CD14-positive monocyte (primary cell): ENCODE measurements around the gene APBA2. TPM values are rescaled to one million over a fixed set of nuclear protein-coding genes. Genes with fewer than 3 reads are reported as not detected.

Experiments
- DNase-seq, 3 donors: peaks; one replicate each; pipeline ENCODE4 v3.0.0-alpha.2; 2011 to 2022
- H2AFZ ChIP-seq: 2 replicates; pipeline ENCODE4 v1.6.0; 2012; ENCODE audit warnings: mild to moderate bottlenecking, low read depth, low read length, inconsistent platforms; ENCODE audit not compliant: insufficient read depth, poor library complexity, severe bottlenecking
- H3K27ac ChIP-seq, 2 donors: 1 replicate in 1 of 2; 2 replicates in 1 of 2; pipeline ENCODE4 v1.5.1; 2012 to 2013; ENCODE audit warnings: low read length in 2 of 2, control low read depth in 1 of 2, inconsistent platforms in 1 of 2, low read depth in 1 of 2, mild to moderate bottlenecking in 1 of 2
- H3K27me3 ChIP-seq, 2 donors: one replicate each; pipeline versions ENCODE4 v1.6.0 to v1.6.1; 2011 to 2013; ENCODE audit warnings: low read length in 2 of 2; ENCODE audit not compliant: control insufficient read depth in 2 of 2, insufficient read depth in 2 of 2
- H3K36me3 ChIP-seq, 2 donors: replicated peaks in 1 of 2; 1 replicate in 1 of 2; 2 replicates in 1 of 2; pipeline versions ENCODE4 v1.5.1 to v1.6.1; 2012 to 2013; ENCODE audit warnings: low read length in 2 of 2, control low read depth in 1 of 2, inconsistent platforms in 1 of 2, mild to moderate bottlenecking in 1 of 2; ENCODE audit not compliant: insufficient read depth in 2 of 2, control insufficient read depth in 1 of 2
- H3K4me1 ChIP-seq, 2 donors: 1 replicate in 1 of 2; 2 replicates in 1 of 2; pipeline versions ENCODE4 v1.5.1 to v1.6.1; 2012 to 2013; ENCODE audit warnings: low read length in 2 of 2, control low read depth in 1 of 2, inconsistent platforms in 1 of 2, mild to moderate bottlenecking in 1 of 2, moderate library complexity in 1 of 2; ENCODE audit not compliant: insufficient read depth in 2 of 2, control insufficient read depth in 1 of 2
- H3K4me2 ChIP-seq: replicated peaks from 2 replicates; pipeline ENCODE3; 2012; ENCODE audit warnings: low read length, moderate library complexity, mild to moderate bottlenecking; ENCODE audit not compliant: poor library complexity, severe bottlenecking; ENCODE audit errors: extremely low read depth
- H3K4me3 ChIP-seq, 3 experiments: fragments of 200-600 bp in 1 of 3; sonication (generic) in 1 of 3; replicated peaks in 1 of 3; 1 replicate in 2 of 3; 2 replicates in 1 of 3; pipeline ENCODE4 v1.5.1; 2011 to 2013; ENCODE audit warnings: low read length in 3 of 3, mild to moderate bottlenecking in 3 of 3, control low read depth in 2 of 3, low read depth in 2 of 3, inconsistent platforms in 1 of 3, moderate library complexity in 1 of 3
- H3K79me2 ChIP-seq: 2 replicates; pipeline ENCODE4 v1.6.0; 2012; ENCODE audit warnings: mild to moderate bottlenecking, control low read depth, inconsistent platforms, low read length, moderate library complexity; ENCODE audit not compliant: insufficient read depth
- H3K9ac ChIP-seq: 2 replicates; pipeline ENCODE4 v1.6.0; 2017; ENCODE audit warnings: low read length, mild to moderate bottlenecking; ENCODE audit not compliant: insufficient read depth, poor library complexity, severe bottlenecking
- H3K9me3 ChIP-seq, 2 donors: replicated peaks in 1 of 2; 1 replicate in 1 of 2; 2 replicates in 1 of 2; pipeline versions ENCODE4 v1.5.1 to v1.6.1; 2012 to 2013; ENCODE audit warnings: low read length in 2 of 2, control low read depth in 1 of 2; ENCODE audit not compliant: control insufficient read depth in 1 of 2, insufficient read depth in 1 of 2
- H4K20me1 ChIP-seq: 2 replicates; pipeline ENCODE4 v1.6.0; 2012; ENCODE audit warnings: mild to moderate bottlenecking, low read length, control low read depth, moderate library complexity; ENCODE audit not compliant: insufficient read depth
- H3K27ac Mint-ChIP-seq, 7 donors: one replicate each; pipeline ENCODE4 v1.8.0; 2020; ENCODE audit warnings: mild to moderate bottlenecking in 7 of 7, mixed read lengths in 7 of 7, moderate library complexity in 6 of 7, inconsistent platforms in 2 of 7
- H3K27me3 Mint-ChIP-seq, 3 donors: one replicate each; pipeline ENCODE4 v1.8.0; 2021 to 2022; ENCODE audit warnings: low read depth in 3 of 3, mild to moderate bottlenecking in 3 of 3, mixed read lengths in 3 of 3, moderate library complexity in 3 of 3, inconsistent platforms in 1 of 3
- H3K36me3 Mint-ChIP-seq, 2 donors: one replicate each; pipeline ENCODE4 v1.8.0; 2020; ENCODE audit warnings: mixed read lengths in 2 of 2, inconsistent platforms in 1 of 2, mild to moderate bottlenecking in 1 of 2
- H3K4me1 Mint-ChIP-seq: one replicate; pipeline ENCODE4 v1.8.0; 2020; ENCODE audit warnings: mild to moderate bottlenecking, mixed read lengths
- H3K4me3 Mint-ChIP-seq, 2 donors: one replicate each; pipeline ENCODE4 v1.8.0; 2020; ENCODE audit warnings: mild to moderate bottlenecking in 2 of 2, mixed read lengths in 2 of 2, moderate library complexity in 1 of 2
- H3K9me3 Mint-ChIP-seq, 7 donors: one replicate each; pipeline ENCODE4 v1.8.0; 2020 to 2022; ENCODE audit warnings: mixed read lengths in 7 of 7, mild to moderate bottlenecking in 6 of 7, moderate library complexity in 6 of 7, inconsistent platforms in 2 of 7
- WGBS: methylation state at CpG from one replicate; pipeline ENCODE4 v1.1.5; 2013; ENCODE audit warnings: missing lambda C conversion rate; ENCODE audit not compliant: insufficient coverage; 5-methylcytosine and 5-hydroxymethylcytosine counted together
- intact Hi-C, 2 donors: fragments of 100-400 bp; cut with micrococcal nuclease; formaldehyde crosslinking; loops; one replicate each; pipeline versions ENCODE4 v1.15.0 to v1.15.1; 2023
- polyA plus RNA-seq, 3 donors: library from polyadenylated mRNA; depleted of rRNA in 1 of 3; unstranded in 2 of 3; stranded (reverse) in 1 of 3; fragments of 300-500 nt in 2 of 3; fragments of >200 nt in 1 of 3; fragmentation: Illumina TruSeq in 2 of 3; gene quantifications; 1 replicate in 2 of 3; 2 replicates in 1 of 3; pipeline ENCODE4 v1.2.3, GENCODE V29; 2012 to 2021
- TF ChIP-seq, protein P1 (sequence below): fragments of 200-600 bp; IDR thresholded peaks from one replicate; pipeline ENCODE4 v1.8.0; 2022; ENCODE audit warnings: antibody characterized with exemption, mild to moderate bottlenecking

Gene APBA2
- polyA plus RNA-seq, 3 donors = 0.30 TPM; not detected in 2

DNA sequence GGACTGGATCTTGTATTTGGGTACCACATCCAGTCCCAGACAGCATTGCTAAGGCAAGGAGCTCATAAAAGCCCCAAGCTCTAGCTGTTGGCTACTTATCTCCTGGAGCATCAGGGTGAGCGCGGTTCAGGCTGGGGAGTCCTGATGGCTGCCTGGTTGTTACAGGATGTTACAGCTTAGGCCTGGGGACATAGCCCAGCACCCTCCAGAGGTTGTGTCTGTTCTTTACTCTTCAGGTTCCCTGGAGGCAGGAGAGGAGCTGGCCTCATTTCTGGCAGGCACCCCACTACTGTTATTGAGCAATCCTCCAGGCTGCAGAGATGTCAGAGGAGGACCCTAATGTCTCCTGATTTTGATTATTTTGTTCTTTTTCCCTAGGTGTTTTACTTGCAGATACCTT, 26.6 kb downstream of the APBA2 start:
- H3K4me2 ChIP-seq = no peak overlapping the region
- intact Hi-C loops = no loop called here
- H3K36me3 ChIP-seq = no peaks in the 10 kb centered on the region
- peaks cover 6 to 9% (median 8%) of the 10 kb centered on the region in 3 donors for H3K27me3 Mint-ChIP-seq
- H3K4me1 ChIP-seq = no peaks in the 10 kb centered on the region
- no peak overlapping the region for H3K27ac ChIP-seq
- no peak overlapping the region for H3K9ac ChIP-seq
- no peak for DNase-seq
- H3K36me3 Mint-ChIP-seq = no peaks in the 10 kb centered on the region
- no peaks in the 10 kb centered on the region for H3K4me1 Mint-ChIP-seq
- peaks cover 0 to 2% of the 10 kb centered on the region in 2 donors for H3K27me3 ChIP-seq
- H4K20me1 ChIP-seq = no peaks in the 10 kb centered on the region
- no peak overlapping the region for H2AFZ ChIP-seq
- H3K4me3 Mint-ChIP-seq = no peak overlapping the region
- no peaks in the 10 kb centered on the region for H3K79me2 ChIP-seq
- no peaks in the 10 kb centered on the region for H3K9me3 ChIP-seq
- no peak overlapping the region for H3K4me3 ChIP-seq
- H3K27ac Mint-ChIP-seq = no peak overlapping the region
- 92% methylated on average over 2 of the region's 2 CpGs for WGBS
- TF ChIP-seq, protein P1, sequence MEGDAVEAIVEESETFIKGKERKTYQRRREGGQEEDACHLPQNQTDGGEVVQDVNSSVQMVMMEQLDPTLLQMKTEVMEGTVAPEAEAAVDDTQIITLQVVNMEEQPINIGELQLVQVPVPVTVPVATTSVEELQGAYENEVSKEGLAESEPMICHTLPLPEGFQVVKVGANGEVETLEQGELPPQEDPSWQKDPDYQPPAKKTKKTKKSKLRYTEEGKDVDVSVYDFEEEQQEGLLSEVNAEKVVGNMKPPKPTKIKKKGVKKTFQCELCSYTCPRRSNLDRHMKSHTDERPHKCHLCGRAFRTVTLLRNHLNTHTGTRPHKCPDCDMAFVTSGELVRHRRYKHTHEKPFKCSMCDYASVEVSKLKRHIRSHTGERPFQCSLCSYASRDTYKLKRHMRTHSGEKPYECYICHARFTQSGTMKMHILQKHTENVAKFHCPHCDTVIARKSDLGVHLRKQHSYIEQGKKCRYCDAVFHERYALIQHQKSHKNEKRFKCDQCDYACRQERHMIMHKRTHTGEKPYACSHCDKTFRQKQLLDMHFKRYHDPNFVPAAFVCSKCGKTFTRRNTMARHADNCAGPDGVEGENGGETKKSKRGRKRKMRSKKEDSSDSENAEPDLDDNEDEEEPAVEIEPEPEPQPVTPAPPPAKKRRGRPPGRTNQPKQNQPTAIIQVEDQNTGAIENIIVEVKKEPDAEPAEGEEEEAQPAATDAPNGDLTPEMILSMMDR = no peak
- peaks cover 0 to 11% (median 2%) of the 10 kb centered on the region in 7 donors for H3K9me3 Mint-ChIP-seq

DNA sequence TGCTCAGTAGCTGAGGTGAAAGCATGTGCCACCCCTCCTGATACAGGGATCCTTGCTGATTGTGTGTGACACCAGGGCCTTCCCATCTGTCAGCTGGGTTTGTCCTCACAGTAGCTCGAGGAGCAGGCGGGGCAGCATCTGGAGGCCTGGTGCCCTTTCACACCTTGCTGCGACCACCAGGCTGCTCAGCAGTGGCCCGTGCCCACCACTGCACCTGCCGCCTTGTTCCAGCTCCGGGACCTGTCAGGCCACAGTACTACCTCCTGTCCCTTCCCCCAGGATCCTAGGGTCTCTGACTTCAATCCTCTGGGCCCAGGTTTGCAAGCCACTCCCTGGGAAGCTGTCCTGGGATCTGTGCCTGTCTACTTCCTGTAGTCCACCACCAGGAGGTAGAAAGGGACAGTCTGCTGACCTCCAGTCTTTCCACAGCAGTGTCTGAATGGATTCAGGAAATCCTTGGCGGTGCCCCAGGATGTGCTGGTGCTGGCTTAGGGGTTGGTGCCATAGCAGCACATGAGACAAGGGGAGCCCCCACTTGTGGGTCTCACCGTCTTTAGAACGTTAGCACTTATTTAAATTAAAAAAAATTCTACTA, 27.5 kb downstream of the APBA2 start:
- DNase-seq = no peak
- H3K27ac ChIP-seq = no peak overlapping the region
- no peaks in the 10 kb centered on the region for H3K4me1 ChIP-seq
- WGBS = 97% methylated on average over 7 of the region's 9 CpGs
- Mint-ChIP-seq H3K27me3 (peaks cover 6 to 14% (median 8%) of the 10 kb centered on the region in 3 donors), H3K4me1 (no peaks in the 10 kb centered on the region), H3K27ac (no peak overlapping the region), H3K9me3 (peaks cover 0 to 8% (median 2%) of the 10 kb centered on the region in 7 donors), H3K36me3 (no peaks in the 10 kb centered on the region), H3K4me3 (no peak overlapping the region)
- no peaks in the 10 kb centered on the region for H3K9me3 ChIP-seq
- H3K4me2 ChIP-seq = no peak overlapping the region
- TF ChIP-seq, protein P1 = no peak
- H4K20me1 ChIP-seq = no peaks in the 10 kb centered on the region
- no peaks in the 10 kb centered on the region for H3K36me3 ChIP-seq
- H3K79me2 ChIP-seq = no peaks in the 10 kb centered on the region
- H3K9ac ChIP-seq = no peak overlapping the region
- intact Hi-C loops = no loop called here
- no peak overlapping the region for H2AFZ ChIP-seq
- H3K4me3 ChIP-seq = no peak overlapping the region
- H3K27me3 ChIP-seq = peaks cover 0 to 2% of the 10 kb centered on the region in 2 donors
